ENCODE data around the gene PPP3CA. TPM values are rescaled to one million over a fixed set of nuclear protein-coding genes. Genes with fewer than 3 reads are reported as not detected.

PPP3CA gene
- total and polyA plus RNA-seq, 2 donors from 2014 or later = 6.9 to 31.5 TPM

DNA sequence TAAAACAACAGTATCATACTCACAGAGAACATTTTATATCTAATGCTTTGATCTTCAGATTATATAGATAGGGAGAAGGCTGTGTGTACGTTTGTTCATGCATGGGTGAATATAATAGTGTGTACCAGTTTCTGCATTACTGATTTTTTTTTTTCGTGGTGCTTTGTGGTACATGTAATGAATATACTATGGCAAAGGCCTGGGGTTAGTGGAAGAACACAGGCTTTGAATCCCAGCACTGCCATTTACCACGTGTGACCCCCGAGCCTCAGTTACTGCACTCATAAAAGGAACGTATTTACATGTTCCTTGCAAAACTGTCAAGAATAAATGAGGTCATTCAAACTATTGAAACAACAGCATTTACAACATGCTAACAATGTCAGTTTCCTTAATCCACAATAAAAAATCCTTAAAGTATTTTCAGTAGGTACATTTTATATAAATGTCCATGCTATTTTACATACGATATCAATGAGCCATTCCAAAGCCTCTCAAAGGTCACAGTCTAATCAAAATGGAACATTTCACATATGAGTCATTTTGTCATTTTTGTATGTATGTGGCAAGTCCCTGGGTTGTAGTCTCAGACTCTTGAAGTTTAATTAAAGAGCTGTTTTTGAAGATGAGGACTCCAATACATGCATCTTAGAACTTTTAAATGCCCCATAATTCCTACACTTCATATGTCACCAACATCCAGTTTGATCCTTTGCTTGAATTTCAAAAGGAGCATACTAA lies 242.8 kb downstream of the PPP3CA start:
- H3K27ac ChIP-seq (ENCODE audit: low read depth in 2 of 2, low read length in 2 of 2) = peak overlapping the region in 1 of 2 donors; percentile 48
- no peak for TF ChIP-seq CTCF (IDR thresholded peaks at IDR 0.05; ENCODE audit: borderline replicate concordance, extremely low read depth, insufficient read depth)
- no peaks in the 10 kb centered on the region for H3K9me3 ChIP-seq (ENCODE audit: control insufficient read depth in 2 of 3, insufficient read depth in 1 of 3, low read length in 3 of 3)
- FAIRE-seq (no peak), DNase-seq (peak in 1 of 5 donors; percentile 14)
- no peaks in the 10 kb centered on the region for H3K36me3 ChIP-seq (ENCODE audit: control insufficient read depth in 2 of 3, insufficient read depth in 3 of 3, low read length in 3 of 3)
- H3K9ac ChIP-seq (ENCODE audit: low read length in 3 of 3) = no peak overlapping the region
- intact Hi-C loops (cut with DNase I) = no loop called here
- no peak overlapping the region for H3K4me3 ChIP-seq (ENCODE audit: low read length in 3 of 3)
- H3K27me3 ChIP-seq (ENCODE audit: control insufficient read depth, insufficient read depth, low read length) = no peaks in the 10 kb centered on the region
- peaks cover 11 to 18% (median 13%) of the 10 kb centered on the region in 3 donors for H3K4me1 ChIP-seq (ENCODE audit: control insufficient read depth in 2 of 3, insufficient read depth in 2 of 3, low read depth in 1 of 3, low read length in 3 of 3)

- no peaks in the 10 kb centered on the region for H3K36me3 ChIP-seq (ENCODE audit: control insufficient read depth in 2 of 3, insufficient read depth in 3 of 3, low read length in 3 of 3)
- peak overlapping the region in 1 of 3 donors; percentile 14 for H3K4me3 ChIP-seq (ENCODE audit: low read length in 3 of 3)
- H3K9ac ChIP-seq (ENCODE audit: low read length in 3 of 3) = no peak overlapping the region
- TF ChIP-seq CTCF (IDR thresholded peaks at IDR 0.05; ENCODE audit: borderline replicate concordance, extremely low read depth, insufficient read depth) = no peak
- peak in 2 of 5 donors; percentile 33 to 35 for DNase-seq
- H3K27ac ChIP-seq (ENCODE audit: low read depth in 2 of 2, low read length in 2 of 2) = peak overlapping the region in 1 of 2 donors; percentile 48
- no peaks in the 10 kb centered on the region for H3K27me3 ChIP-seq (ENCODE audit: control insufficient read depth, insufficient read depth, low read length)
- peaks cover 11 to 18% (median 13%) of the 10 kb centered on the region in 3 donors for H3K4me1 ChIP-seq (ENCODE audit: control insufficient read depth in 2 of 3, insufficient read depth in 2 of 3, low read depth in 1 of 3, low read length in 3 of 3)
- intact Hi-C loops (cut with DNase I) = no loop called here
- H3K9me3 ChIP-seq (ENCODE audit: control insufficient read depth in 2 of 3, insufficient read depth in 1 of 3, low read length in 3 of 3) = no peaks in the 10 kb centered on the region
- no peak for FAIRE-seq
Observed at GRCh38 chr4:101103381-101104142, 243.8 kb downstream of the PPP3CA start.

GRCh38 chr4:101102114-101102742 lies 245.1 kb downstream of the PPP3CA start:
- intact Hi-C loops (cut with DNase I) = no loop called here
- Histone ChIP-seq H3K9ac (ENCODE audit: low read length in 3 of 3) (no peak overlapping the region), H3K9me3 (ENCODE audit: control insufficient read depth in 2 of 3, insufficient read depth in 1 of 3, low read length in 3 of 3) (no peaks in the 10 kb centered on the region), H3K27me3 (ENCODE audit: control insufficient read depth, insufficient read depth, low read length) (no peaks in the 10 kb centered on the region), H3K4me3 (ENCODE audit: low read length in 3 of 3) (no peak overlapping the region), H3K4me1 (ENCODE audit: control insufficient read depth in 2 of 3, insufficient read depth in 2 of 3, low read depth in 1 of 3, low read length in 3 of 3) (peaks cover 11 to 18% (median 13%) of the 10 kb centered on the region in 3 donors), H3K36me3 (ENCODE audit: control insufficient read depth in 2 of 3, insufficient read depth in 3 of 3, low read length in 3 of 3) (no peaks in the 10 kb centered on the region), H3K27ac (ENCODE audit: low read depth in 2 of 2, low read length in 2 of 2) (no peak overlapping the region)
- DNase-seq (peak in 2 of 5 donors; percentile 2 to 66), FAIRE-seq (no peak)
- TF ChIP-seq CTCF (IDR thresholded peaks at IDR 0.05; ENCODE audit: borderline replicate concordance, extremely low read depth, insufficient read depth) = no peak
